PFSK-1 (cell line): Measurements from ENCODE around the gene EFL1.

Experiments
- POLR2AphosphoS5 ChIP-seq: IDR thresholded peaks from 2 replicates; pipeline ENCODE4 v1.6.1; 2012; ENCODE audit warnings: low read depth, mild to moderate bottlenecking, control low read depth, low read length, moderate library complexity
- TF ChIP-seq, protein P1 (sequence below), 2 experiments: IDR thresholded peaks; 2 replicates each; pipeline versions ENCODE4 v1.6.1 to v1.8.0; 2011 to 2012; ENCODE audit warnings: low read depth in 2 of 2, low read length in 2 of 2, control low read depth in 1 of 2, inconsistent platforms in 1 of 2, mild to moderate bottlenecking in 1 of 2, moderate library complexity in 1 of 2; ENCODE audit not compliant: insufficient read depth in 1 of 2

DNA sequence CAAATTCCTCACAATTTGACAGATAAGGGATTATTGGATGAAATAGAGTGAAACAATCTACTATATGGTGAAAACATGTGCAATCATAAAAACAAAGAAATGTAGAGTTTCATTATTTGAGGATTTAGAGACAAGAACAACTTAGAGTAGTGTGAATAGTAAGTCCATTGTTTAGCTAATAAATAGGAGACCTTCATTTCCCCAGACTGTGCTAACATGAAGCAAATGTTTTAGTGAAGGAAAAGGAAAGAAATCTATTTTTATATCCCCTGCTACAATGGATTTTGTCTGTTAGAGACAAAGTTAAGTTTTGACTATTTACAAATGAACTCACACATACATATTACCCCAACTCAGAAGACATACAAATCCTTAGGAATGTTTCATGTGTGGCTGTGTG lies 77.8 kb downstream of the EFL1 start:
- no peak for TF ChIP-seq POLR2AphosphoS5
- TF ChIP-seq, protein P1, sequence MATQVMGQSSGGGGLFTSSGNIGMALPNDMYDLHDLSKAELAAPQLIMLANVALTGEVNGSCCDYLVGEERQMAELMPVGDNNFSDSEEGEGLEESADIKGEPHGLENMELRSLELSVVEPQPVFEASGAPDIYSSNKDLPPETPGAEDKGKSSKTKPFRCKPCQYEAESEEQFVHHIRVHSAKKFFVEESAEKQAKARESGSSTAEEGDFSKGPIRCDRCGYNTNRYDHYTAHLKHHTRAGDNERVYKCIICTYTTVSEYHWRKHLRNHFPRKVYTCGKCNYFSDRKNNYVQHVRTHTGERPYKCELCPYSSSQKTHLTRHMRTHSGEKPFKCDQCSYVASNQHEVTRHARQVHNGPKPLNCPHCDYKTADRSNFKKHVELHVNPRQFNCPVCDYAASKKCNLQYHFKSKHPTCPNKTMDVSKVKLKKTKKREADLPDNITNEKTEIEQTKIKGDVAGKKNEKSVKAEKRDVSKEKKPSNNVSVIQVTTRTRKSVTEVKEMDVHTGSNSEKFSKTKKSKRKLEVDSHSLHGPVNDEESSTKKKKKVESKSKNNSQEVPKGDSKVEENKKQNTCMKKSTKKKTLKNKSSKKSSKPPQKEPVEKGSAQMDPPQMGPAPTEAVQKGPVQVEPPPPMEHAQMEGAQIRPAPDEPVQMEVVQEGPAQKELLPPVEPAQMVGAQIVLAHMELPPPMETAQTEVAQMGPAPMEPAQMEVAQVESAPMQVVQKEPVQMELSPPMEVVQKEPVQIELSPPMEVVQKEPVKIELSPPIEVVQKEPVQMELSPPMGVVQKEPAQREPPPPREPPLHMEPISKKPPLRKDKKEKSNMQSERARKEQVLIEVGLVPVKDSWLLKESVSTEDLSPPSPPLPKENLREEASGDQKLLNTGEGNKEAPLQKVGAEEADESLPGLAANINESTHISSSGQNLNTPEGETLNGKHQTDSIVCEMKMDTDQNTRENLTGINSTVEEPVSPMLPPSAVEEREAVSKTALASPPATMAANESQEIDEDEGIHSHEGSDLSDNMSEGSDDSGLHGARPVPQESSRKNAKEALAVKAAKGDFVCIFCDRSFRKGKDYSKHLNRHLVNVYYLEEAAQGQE (IDR thresholded peaks at IDR 0.05; ENCODE audit: insufficient read depth in 1 of 2, low read depth in 2 of 2, low read length in 2 of 2): no peak
